IPS DF 6.9 (cell line): ENCODE data around the gene CEP72.
"Not testable (repeated sequence)": the region's sequence is repeated elsewhere in the genome, so short reads cannot be mapped to it uniquely, and the experiment has no call there.

Experiments
- DNase-seq: peaks from one replicate; pipeline ENCODE4 v3.0.0-alpha.2; 2013; ENCODE audit warnings: low read depth, low spot score
- H3K27ac ChIP-seq: one replicate; pipeline ENCODE4 v1.5.1; 2013; ENCODE audit warnings: low read length, control low read depth
- H3K27me3 ChIP-seq: 2 replicates; pipeline ENCODE4 v1.6.1; 2013; ENCODE audit warnings: mild to moderate bottlenecking, low read length; ENCODE audit not compliant: control insufficient read depth, insufficient read depth
- H3K36me3 ChIP-seq: 2 replicates; pipeline ENCODE4 v1.6.1; 2013; ENCODE audit warnings: low read length; ENCODE audit not compliant: control insufficient read depth, insufficient read depth
- H3K4me1 ChIP-seq: 2 replicates; pipeline ENCODE4 v1.6.1; 2013; ENCODE audit warnings: low read length; ENCODE audit not compliant: control insufficient read depth, insufficient read depth
- H3K4me3 ChIP-seq: 2 replicates; pipeline ENCODE4 v1.5.1; 2013; ENCODE audit warnings: mild to moderate bottlenecking, low read length
- H3K9me3 ChIP-seq: 2 replicates; pipeline ENCODE4 v1.6.1; 2013; ENCODE audit warnings: low read length, inconsistent platforms; ENCODE audit not compliant: control insufficient read depth, insufficient read depth
- WGBS: extraction: QIAGEN DNeasy Blood & Tissue Kit; methylation state at CpG from one replicate; pipeline ENCODE4 v1.1.7; 2013; ENCODE audit warnings: mixed read lengths, missing lambda C conversion rate; ENCODE audit not compliant: insufficient read length, insufficient coverage; 5-methylcytosine and 5-hydroxymethylcytosine counted together

Gene CEP72

GRCh38 chr5:677131-678101 is 65.3 kb downstream of the CEP72 start:
- Histone ChIP-seq H3K9me3 (no peaks in the 10 kb centered on the region), H3K36me3 (no peaks in the 10 kb centered on the region; the same call in 1 of the 2 replicates), H3K27me3 (no peaks in the 10 kb centered on the region), H3K4me3 (no peak overlapping the region), H3K4me1 (peaks cover 6% of the 10 kb centered on the region; the same call in 1 of the 2 replicates), H3K27ac (no peak overlapping the region)
- DNase-seq = no peak
- whole genome bisulfite sequencing = no CpG with 5 or more reads among the region's 44 CpGs

GRCh38 chr5:678521-678920 is 66.4 kb downstream of the CEP72 start:
- not testable (repeated sequence) for DNase-seq, H3K27ac ChIP-seq, H3K27me3 ChIP-seq, H3K4me3 ChIP-seq, H3K36me3 ChIP-seq, H3K9me3 ChIP-seq, H3K4me1 ChIP-seq
- no CpG with 5 or more reads among the region's 16 CpGs for WGBS

GRCh38 chr5:679166-679895 is 67.2 kb downstream of the CEP72 start:
- no CpG with 5 or more reads among the region's 17 CpGs for WGBS
- H3K4me1 ChIP-seq, DNase-seq, H3K4me3 ChIP-seq, H3K36me3 ChIP-seq, H3K9me3 ChIP-seq, H3K27ac ChIP-seq, H3K27me3 ChIP-seq: not testable (repeated sequence)

- H3K4me1 ChIP-seq, H3K36me3 ChIP-seq, H3K4me3 ChIP-seq, H3K27me3 ChIP-seq, DNase-seq, H3K9me3 ChIP-seq, H3K27ac ChIP-seq: not testable (repeated sequence)
- no CpG with 5 or more reads among the region's 32 CpGs for WGBS
These were observed 68.1 kb downstream of the CEP72 start for GRCh38 chr5:680118-680795.

GRCh38 chr5:680836-681235 is 68.7 kb downstream of the CEP72 start:
- not testable (repeated sequence) for DNase-seq, H3K27me3 ChIP-seq, H3K4me3 ChIP-seq, H3K36me3 ChIP-seq, H3K4me1 ChIP-seq, H3K27ac ChIP-seq, H3K9me3 ChIP-seq
- WGBS = no CpG with 5 or more reads among the region's 13 CpGs

- H3K36me3 ChIP-seq, H3K27ac ChIP-seq, H3K9me3 ChIP-seq, H3K27me3 ChIP-seq, DNase-seq, H3K4me1 ChIP-seq, H3K4me3 ChIP-seq: not testable (repeated sequence)
- no CpG with 5 or more reads among the region's 17 CpGs for WGBS
These were observed 69.4 kb downstream of the CEP72 start for GRCh38 chr5:681317-682191.

GRCh38 chr5:682216-682615 is 70.1 kb downstream of the CEP72 start:
- not testable (repeated sequence) for H3K27me3 ChIP-seq, DNase-seq, H3K27ac ChIP-seq, H3K36me3 ChIP-seq, H3K9me3 ChIP-seq, H3K4me3 ChIP-seq, H3K4me1 ChIP-seq
- WGBS = no CpG with 5 or more reads among the region's 3 CpGs

GRCh38 chr5:682651-683358 is 70.7 kb downstream of the CEP72 start:
- DNase-seq, H3K27me3 ChIP-seq, H3K36me3 ChIP-seq, H3K4me3 ChIP-seq, H3K27ac ChIP-seq, H3K9me3 ChIP-seq, H3K4me1 ChIP-seq: not testable (repeated sequence)
- WGBS = no CpG with 5 or more reads among the region's 17 CpGs

GRCh38 chr5:683551-684481 is 71.7 kb downstream of the CEP72 start:
- no CpG with 5 or more reads among the region's 30 CpGs for WGBS
- Histone ChIP-seq H3K9me3 (no peaks in the 10 kb centered on the region), H3K27ac (no peak overlapping the region), H3K4me3 (no peak overlapping the region), H3K27me3 (no peaks in the 10 kb centered on the region), H3K4me1 (no peaks in the 10 kb centered on the region), H3K36me3 (no peaks in the 10 kb centered on the region)
- no peak for DNase-seq
